ENCODE results near the gene CADM2.

GRCh38 chr3:85672761-85673160, 714.0 kb downstream of the CADM2 start:
- TF ChIP-seq, protein P1, sequence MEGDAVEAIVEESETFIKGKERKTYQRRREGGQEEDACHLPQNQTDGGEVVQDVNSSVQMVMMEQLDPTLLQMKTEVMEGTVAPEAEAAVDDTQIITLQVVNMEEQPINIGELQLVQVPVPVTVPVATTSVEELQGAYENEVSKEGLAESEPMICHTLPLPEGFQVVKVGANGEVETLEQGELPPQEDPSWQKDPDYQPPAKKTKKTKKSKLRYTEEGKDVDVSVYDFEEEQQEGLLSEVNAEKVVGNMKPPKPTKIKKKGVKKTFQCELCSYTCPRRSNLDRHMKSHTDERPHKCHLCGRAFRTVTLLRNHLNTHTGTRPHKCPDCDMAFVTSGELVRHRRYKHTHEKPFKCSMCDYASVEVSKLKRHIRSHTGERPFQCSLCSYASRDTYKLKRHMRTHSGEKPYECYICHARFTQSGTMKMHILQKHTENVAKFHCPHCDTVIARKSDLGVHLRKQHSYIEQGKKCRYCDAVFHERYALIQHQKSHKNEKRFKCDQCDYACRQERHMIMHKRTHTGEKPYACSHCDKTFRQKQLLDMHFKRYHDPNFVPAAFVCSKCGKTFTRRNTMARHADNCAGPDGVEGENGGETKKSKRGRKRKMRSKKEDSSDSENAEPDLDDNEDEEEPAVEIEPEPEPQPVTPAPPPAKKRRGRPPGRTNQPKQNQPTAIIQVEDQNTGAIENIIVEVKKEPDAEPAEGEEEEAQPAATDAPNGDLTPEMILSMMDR (IDR thresholded peaks at IDR 0.05; ENCODE audit: low read length) = no peak
- no peak for TF ChIP-seq EZH2 (IDR thresholded peaks at IDR 0.05; ENCODE audit: borderline replicate concordance, low read length)
